ENCODE measurements around the gene SDK2.

DNA sequence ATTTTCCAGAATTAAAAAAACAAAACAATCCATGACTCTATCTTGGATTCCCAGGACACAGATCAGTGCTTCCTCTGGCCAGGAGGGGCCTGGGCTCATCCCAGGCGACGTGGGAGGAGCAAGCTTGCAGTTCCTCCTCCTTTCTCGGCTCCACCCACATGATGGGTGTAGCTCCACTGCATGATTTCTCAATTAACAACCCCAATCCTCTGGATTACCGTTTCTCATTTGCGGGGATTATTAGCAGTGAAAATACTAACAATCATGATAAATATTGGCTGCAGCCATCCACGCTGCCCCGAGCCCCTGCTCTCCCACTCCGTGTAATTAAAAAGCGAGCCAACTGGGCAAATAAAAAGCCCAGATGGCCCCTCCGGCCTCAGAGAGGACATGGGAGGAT, 46.4 kb upstream of the SDK2 start:
- TF ChIP-seq, protein P1, sequence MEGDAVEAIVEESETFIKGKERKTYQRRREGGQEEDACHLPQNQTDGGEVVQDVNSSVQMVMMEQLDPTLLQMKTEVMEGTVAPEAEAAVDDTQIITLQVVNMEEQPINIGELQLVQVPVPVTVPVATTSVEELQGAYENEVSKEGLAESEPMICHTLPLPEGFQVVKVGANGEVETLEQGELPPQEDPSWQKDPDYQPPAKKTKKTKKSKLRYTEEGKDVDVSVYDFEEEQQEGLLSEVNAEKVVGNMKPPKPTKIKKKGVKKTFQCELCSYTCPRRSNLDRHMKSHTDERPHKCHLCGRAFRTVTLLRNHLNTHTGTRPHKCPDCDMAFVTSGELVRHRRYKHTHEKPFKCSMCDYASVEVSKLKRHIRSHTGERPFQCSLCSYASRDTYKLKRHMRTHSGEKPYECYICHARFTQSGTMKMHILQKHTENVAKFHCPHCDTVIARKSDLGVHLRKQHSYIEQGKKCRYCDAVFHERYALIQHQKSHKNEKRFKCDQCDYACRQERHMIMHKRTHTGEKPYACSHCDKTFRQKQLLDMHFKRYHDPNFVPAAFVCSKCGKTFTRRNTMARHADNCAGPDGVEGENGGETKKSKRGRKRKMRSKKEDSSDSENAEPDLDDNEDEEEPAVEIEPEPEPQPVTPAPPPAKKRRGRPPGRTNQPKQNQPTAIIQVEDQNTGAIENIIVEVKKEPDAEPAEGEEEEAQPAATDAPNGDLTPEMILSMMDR (IDR thresholded peaks at IDR 0.05; ENCODE audit: insufficient read depth, low read length): no peak
- no peak for TF ChIP-seq SPI1 (IDR thresholded peaks at IDR 0.05; ENCODE audit: borderline replicate concordance, low read depth)
- TF ChIP-seq POLR2AphosphoS5 (IDR thresholded peaks at IDR 0.05; ENCODE audit: low read depth): no peak
- TF ChIP-seq, protein P2, sequence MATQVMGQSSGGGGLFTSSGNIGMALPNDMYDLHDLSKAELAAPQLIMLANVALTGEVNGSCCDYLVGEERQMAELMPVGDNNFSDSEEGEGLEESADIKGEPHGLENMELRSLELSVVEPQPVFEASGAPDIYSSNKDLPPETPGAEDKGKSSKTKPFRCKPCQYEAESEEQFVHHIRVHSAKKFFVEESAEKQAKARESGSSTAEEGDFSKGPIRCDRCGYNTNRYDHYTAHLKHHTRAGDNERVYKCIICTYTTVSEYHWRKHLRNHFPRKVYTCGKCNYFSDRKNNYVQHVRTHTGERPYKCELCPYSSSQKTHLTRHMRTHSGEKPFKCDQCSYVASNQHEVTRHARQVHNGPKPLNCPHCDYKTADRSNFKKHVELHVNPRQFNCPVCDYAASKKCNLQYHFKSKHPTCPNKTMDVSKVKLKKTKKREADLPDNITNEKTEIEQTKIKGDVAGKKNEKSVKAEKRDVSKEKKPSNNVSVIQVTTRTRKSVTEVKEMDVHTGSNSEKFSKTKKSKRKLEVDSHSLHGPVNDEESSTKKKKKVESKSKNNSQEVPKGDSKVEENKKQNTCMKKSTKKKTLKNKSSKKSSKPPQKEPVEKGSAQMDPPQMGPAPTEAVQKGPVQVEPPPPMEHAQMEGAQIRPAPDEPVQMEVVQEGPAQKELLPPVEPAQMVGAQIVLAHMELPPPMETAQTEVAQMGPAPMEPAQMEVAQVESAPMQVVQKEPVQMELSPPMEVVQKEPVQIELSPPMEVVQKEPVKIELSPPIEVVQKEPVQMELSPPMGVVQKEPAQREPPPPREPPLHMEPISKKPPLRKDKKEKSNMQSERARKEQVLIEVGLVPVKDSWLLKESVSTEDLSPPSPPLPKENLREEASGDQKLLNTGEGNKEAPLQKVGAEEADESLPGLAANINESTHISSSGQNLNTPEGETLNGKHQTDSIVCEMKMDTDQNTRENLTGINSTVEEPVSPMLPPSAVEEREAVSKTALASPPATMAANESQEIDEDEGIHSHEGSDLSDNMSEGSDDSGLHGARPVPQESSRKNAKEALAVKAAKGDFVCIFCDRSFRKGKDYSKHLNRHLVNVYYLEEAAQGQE (IDR thresholded peaks at IDR 0.05; ENCODE audit: insufficient replicate concordance, low read depth): no peak
